ENCODE results near the gene IL17REL. TPM values are rescaled to one million over a fixed set of nuclear protein-coding genes. Genes with fewer than 3 reads are reported as not detected.

The IL17REL gene
- total RNA-seq, 1 donor from 2014 or later: not detected

GRCh38 chr22:50053861-50054260 lies 41.3 kb upstream of the IL17REL start:
- ATAC-seq: no peak
- DNase-seq: no peak
- H3K4me1 ChIP-seq: peaks cover 4% of the 10 kb centered on the region
- TF ChIP-seq, protein P1, sequence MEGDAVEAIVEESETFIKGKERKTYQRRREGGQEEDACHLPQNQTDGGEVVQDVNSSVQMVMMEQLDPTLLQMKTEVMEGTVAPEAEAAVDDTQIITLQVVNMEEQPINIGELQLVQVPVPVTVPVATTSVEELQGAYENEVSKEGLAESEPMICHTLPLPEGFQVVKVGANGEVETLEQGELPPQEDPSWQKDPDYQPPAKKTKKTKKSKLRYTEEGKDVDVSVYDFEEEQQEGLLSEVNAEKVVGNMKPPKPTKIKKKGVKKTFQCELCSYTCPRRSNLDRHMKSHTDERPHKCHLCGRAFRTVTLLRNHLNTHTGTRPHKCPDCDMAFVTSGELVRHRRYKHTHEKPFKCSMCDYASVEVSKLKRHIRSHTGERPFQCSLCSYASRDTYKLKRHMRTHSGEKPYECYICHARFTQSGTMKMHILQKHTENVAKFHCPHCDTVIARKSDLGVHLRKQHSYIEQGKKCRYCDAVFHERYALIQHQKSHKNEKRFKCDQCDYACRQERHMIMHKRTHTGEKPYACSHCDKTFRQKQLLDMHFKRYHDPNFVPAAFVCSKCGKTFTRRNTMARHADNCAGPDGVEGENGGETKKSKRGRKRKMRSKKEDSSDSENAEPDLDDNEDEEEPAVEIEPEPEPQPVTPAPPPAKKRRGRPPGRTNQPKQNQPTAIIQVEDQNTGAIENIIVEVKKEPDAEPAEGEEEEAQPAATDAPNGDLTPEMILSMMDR (IDR thresholded peaks at IDR 0.05): no peak
- intact Hi-C loops (cut with DNase I): no loop called here
- peaks cover 5% of the 10 kb centered on the region for H3K27me3 ChIP-seq
- no peaks in the 10 kb centered on the region for H3K9me3 ChIP-seq
- no peak overlapping the region for H3K4me3 ChIP-seq
- no peaks in the 10 kb centered on the region for H3K36me3 ChIP-seq
- no peak overlapping the region for H3K27ac ChIP-seq

GRCh38 chr22:50051930-50052329 lies 39.4 kb upstream of the IL17REL start:
- H3K36me3 ChIP-seq: no peaks in the 10 kb centered on the region
- no peaks in the 10 kb centered on the region for H3K4me1 ChIP-seq
- H3K27ac ChIP-seq: no peak overlapping the region
- no peaks in the 10 kb centered on the region for H3K27me3 ChIP-seq
- no peak for DNase-seq
- no peak overlapping the region for H3K4me3 ChIP-seq
- ATAC-seq: no peak
- TF ChIP-seq, protein P1 (IDR thresholded peaks at IDR 0.05): no peak
- no peaks in the 10 kb centered on the region for H3K9me3 ChIP-seq
- intact Hi-C loops (cut with DNase I): no loop called here

DNA sequence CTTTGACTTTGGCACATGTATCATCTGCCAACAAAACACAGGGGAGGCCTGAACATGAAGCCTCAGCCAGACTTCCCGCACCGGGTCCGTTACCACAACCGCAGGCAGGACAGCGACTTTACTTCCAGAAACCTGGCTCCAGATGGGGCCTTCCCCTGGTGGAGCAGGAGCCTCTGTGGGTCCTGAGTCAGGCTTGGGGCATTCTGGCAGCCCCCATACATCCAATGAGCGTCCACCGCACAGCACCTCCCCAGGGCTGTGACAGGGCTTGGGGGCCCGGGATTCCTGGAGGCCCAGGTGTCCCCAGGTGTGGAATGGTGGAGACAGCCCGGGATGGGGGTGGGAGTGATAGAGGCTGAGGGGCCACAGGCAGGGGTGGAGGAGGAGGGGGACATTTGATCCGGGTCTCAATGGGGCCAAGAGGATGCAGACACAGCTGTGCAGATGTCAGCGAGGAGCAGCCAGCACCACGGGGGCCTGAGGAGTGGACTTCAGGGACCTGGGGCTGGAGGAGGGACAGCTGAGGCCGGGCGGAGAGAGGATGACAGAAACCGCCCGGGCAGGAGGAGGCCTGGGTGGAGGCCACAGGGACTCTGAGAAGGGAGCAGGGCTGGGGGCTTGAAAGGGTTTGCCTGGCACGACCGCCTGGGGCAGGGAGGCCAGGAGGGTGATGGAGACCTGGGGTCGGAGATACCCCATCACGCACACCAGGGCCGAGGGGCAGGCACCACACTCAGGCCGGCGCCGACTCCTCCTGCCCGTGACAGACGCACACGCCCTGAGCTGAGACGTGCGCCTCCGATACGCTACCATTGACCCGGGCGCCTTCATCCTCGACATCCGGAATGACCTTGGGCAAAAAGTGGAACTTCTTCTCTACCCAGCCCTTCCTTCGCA lies 37.0 kb upstream of the IL17REL start:
- Histone ChIP-seq H3K4me3 (no peak overlapping the region), H3K9me3 (no peaks in the 10 kb centered on the region), H3K27ac (no peak overlapping the region), H3K27me3 (peaks cover 14% of the 10 kb centered on the region), H3K4me1 (no peaks in the 10 kb centered on the region), H3K36me3 (no peaks in the 10 kb centered on the region)
- ATAC-seq (no peak), DNase-seq (no peak)
- intact Hi-C loops (cut with DNase I): no loop called here
- TF ChIP-seq, protein P1 (IDR thresholded peaks at IDR 0.05): no peak

GRCh38 chr22:50048836-50049235 lies 36.3 kb upstream of the IL17REL start:
- no peak overlapping the region for H3K4me3 ChIP-seq
- ATAC-seq: no peak
- TF ChIP-seq, protein P1 (IDR thresholded peaks at IDR 0.05): no peak
- peaks cover 16% of the 10 kb centered on the region for H3K27me3 ChIP-seq
- no peaks in the 10 kb centered on the region for H3K36me3 ChIP-seq
- H3K4me1 ChIP-seq: no peaks in the 10 kb centered on the region
- intact Hi-C loops (cut with DNase I): no loop called here
- no peak for DNase-seq
- no peaks in the 10 kb centered on the region for H3K9me3 ChIP-seq
- no peak overlapping the region for H3K27ac ChIP-seq

- peaks cover 16% of the 10 kb centered on the region for H3K27me3 ChIP-seq
Measured at GRCh38 chr22:50048061-50048765, 35.6 kb upstream of the IL17REL start.

More at GRCh38 chr22:50048061-50048765, 35.6 kb upstream of the IL17REL start:
- H3K36me3 ChIP-seq: no peaks in the 10 kb centered on the region
- no peak overlapping the region for H3K27ac ChIP-seq
- H3K4me3 ChIP-seq: no peak overlapping the region
- intact Hi-C loops (cut with DNase I): no loop called here
- ATAC-seq (no peak), DNase-seq (no peak)
- no peaks in the 10 kb centered on the region for H3K9me3 ChIP-seq
- TF ChIP-seq, protein P1 (IDR thresholded peaks at IDR 0.05): no peak
- no peaks in the 10 kb centered on the region for H3K4me1 ChIP-seq
